SK-N-SH (cell line): ENCODE data around the gene GRIN2C. TPM values are rescaled to one million over a fixed set of nuclear protein-coding genes. Genes with fewer than 3 reads are reported as not detected.
A peak's percentile ranks its signal among the peaks of the same experiment; 100 is the strongest.

Source experiments
- CTCF ChIA-PET: fragments of 300-600, 350-600 bp; formaldehyde crosslinking; extraction: SDS; loops from one replicate; lab custom pipeline; 2021; lab: Yijun Ruan, JAX
- POLR2A ChIA-PET: fragments of 350-600 bp; sonication (Branson Sonifier 250); formaldehyde crosslinking; extraction: SDS; loops from one replicate; lab custom pipeline; 2020; ENCODE audit warnings: antibody characterized with exemption, inconsistent platforms; lab: Yijun Ruan, JAX
- DNase-seq: peaks from one replicate; pipeline ENCODE4 v3.0.0; 2012
- H2AFZ ChIP-seq: fragments of 200-600 bp; sonication (generic); 2 replicates; pipeline ENCODE4 v1.8.1; 2016; ENCODE audit warnings: antibody characterized with exemption, mild to moderate bottlenecking, low read depth
- H3F3A ChIP-seq: fragments of 200-600 bp; sonication (generic); replicated peaks from 2 replicates; pipeline ENCODE3; 2016; ENCODE audit warnings: antibody characterized with exemption, mild to moderate bottlenecking; ENCODE audit not compliant: insufficient read depth
- H3K27ac ChIP-seq, 2 experiments: fragments of 200-500 bp in 1 of 2; fragments of 200-600 bp in 1 of 2; sonication (Bioruptor generic) in 1 of 2; sonication (generic), shearing (Covaris generic) in 1 of 2; 2 replicates each; pipeline versions ENCODE4 v1.5.1 to v1.6.1; 2014 to 2016; ENCODE audit warnings: low read depth in 2 of 2, inconsistent platforms in 1 of 2, low read length in 1 of 2, mild to moderate bottlenecking in 1 of 2, mixed read lengths in 1 of 2
- H3K27me3 ChIP-seq: fragments of 200-600 bp; sonication (generic), shearing (Covaris generic); 2 replicates; pipeline ENCODE4 v1.6.1; 2016; ENCODE audit warnings: mixed run types; ENCODE audit not compliant: insufficient read depth
- H3K36me3 ChIP-seq, 2 experiments: fragments of 200-500 bp in 1 of 2; fragments of 200-600 bp in 1 of 2; sonication (Bioruptor generic) in 1 of 2; sonication (generic) in 1 of 2; replicated peaks in 1 of 2; 2 replicates each; pipeline versions ENCODE3 to v1.5.1; 2014 to 2016; ENCODE audit warnings: low read length in 1 of 2, mild to moderate bottlenecking in 1 of 2; ENCODE audit not compliant: insufficient read depth in 2 of 2, control insufficient read depth in 1 of 2
- H3K4me1 ChIP-seq, 2 experiments: fragments of 200-500 bp in 1 of 2; fragments of 200-600 bp in 1 of 2; sonication (Bioruptor generic) in 1 of 2; sonication (generic), shearing (Covaris generic) in 1 of 2; 2 replicates each; pipeline versions ENCODE4 v1.5.1 to v1.6.1; 2014 to 2016; ENCODE audit warnings: low read depth in 1 of 2, low read length in 1 of 2, mixed run types in 1 of 2; ENCODE audit not compliant: insufficient read depth in 2 of 2, control insufficient read depth in 1 of 2
- H3K4me2 ChIP-seq: fragments of 200-600 bp; sonication (generic), shearing (Covaris generic); 2 replicates; pipeline ENCODE4 v1.6.1; 2017; ENCODE audit warnings: mixed run types
- H3K4me3 ChIP-seq, 2 experiments: fragments of 200-500 bp in 1 of 2; fragments of 200-600 bp in 1 of 2; sonication (Bioruptor generic) in 1 of 2; sonication (generic), shearing (Covaris generic) in 1 of 2; 2 replicates each; pipeline versions ENCODE4 v1.5.1 to v1.8.1; 2014 to 2016; ENCODE audit warnings: low read depth in 2 of 2, inconsistent platforms in 1 of 2, low read length in 1 of 2, mild to moderate bottlenecking in 1 of 2, mixed read lengths in 1 of 2, moderate library complexity in 1 of 2
- H3K79me2 ChIP-seq: fragments of 200-600 bp; sonication (generic); 2 replicates; pipeline ENCODE4 v1.8.1; 2017; ENCODE audit warnings: mild to moderate bottlenecking; ENCODE audit not compliant: insufficient read depth
- H3K9ac ChIP-seq: fragments of 200-600 bp; sonication (generic); 2 replicates; pipeline ENCODE4 v1.6.1; 2017; ENCODE audit warnings: mixed run types
- H3K9me2 ChIP-seq: fragments of 200-600 bp; sonication (generic); 2 replicates; pipeline ENCODE4 v1.6.1; 2017; ENCODE audit warnings: mixed run types
- H3K9me3 ChIP-seq: fragments of 200-600 bp; sonication (generic); 2 replicates; pipeline ENCODE4 v1.6.1; 2017; ENCODE audit warnings: mixed run types, mild to moderate bottlenecking, moderate library complexity
- H4K20me1 ChIP-seq: fragments of 200-600 bp; sonication (generic); 2 replicates; pipeline ENCODE4 v1.6.1; 2017; ENCODE audit warnings: mild to moderate bottlenecking, mixed run types; ENCODE audit not compliant: insufficient read depth
- CHD2 ChIP-seq: fragments of 150-350 bp; IDR thresholded peaks from 2 replicates; pipeline ENCODE4 v1.6.1; 2018; ENCODE audit warnings: low read length; ENCODE audit not compliant: partially characterized antibody
- ELF1 ChIP-seq: IDR thresholded peaks from 2 replicates; pipeline ENCODE4 v1.4.0; 2012
- FOSL2 ChIP-seq: IDR thresholded peaks from 2 replicates; pipeline ENCODE4 v1.4.0; 2012; ENCODE audit warnings: low read depth, mild to moderate bottlenecking, moderate library complexity, borderline replicate concordance
- FOXJ3 ChIP-seq: sonication (generic); formaldehyde crosslinking; IDR thresholded peaks from 2 replicates; pipeline ENCODE4 v1.5.1; 2020; ENCODE audit warnings: mild to moderate bottlenecking, missing genetic modification reagents
- FOXM1 ChIP-seq: IDR thresholded peaks from 2 replicates; pipeline ENCODE4 v1.4.0; 2012; ENCODE audit warnings: low read depth, mild to moderate bottlenecking
- GATA2 ChIP-seq: sonication (generic); formaldehyde crosslinking; IDR thresholded peaks from 2 replicates; pipeline ENCODE4 v1.5.0; 2020; ENCODE audit warnings: mild to moderate bottlenecking, missing genetic modification reagents
- NFIC ChIP-seq: IDR thresholded peaks from 2 replicates; pipeline ENCODE4 v1.4.0; 2012; ENCODE audit warnings: borderline replicate concordance
- PBX3 ChIP-seq: IDR thresholded peaks from 2 replicates; pipeline ENCODE4; 2012
- RCOR1 ChIP-seq: fragments of 150-350 bp; IDR thresholded peaks from 2 replicates; pipeline ENCODE4 v1.6.1; 2017; ENCODE audit warnings: antibody characterized with exemption, low read length
- REST ChIP-seq: IDR thresholded peaks from 2 replicates; pipeline ENCODE4 v1.6.1; 2012; ENCODE audit warnings: mild to moderate bottlenecking, low read depth, low read length, moderate library complexity
- RFX5 ChIP-seq: IDR thresholded peaks from 2 replicates; pipeline ENCODE4 v1.6.1; 2012; ENCODE audit warnings: mild to moderate bottlenecking, improper control_type of control experiment, low read length
- SIN3A ChIP-seq: IDR thresholded peaks from 2 replicates; pipeline ENCODE4 v1.6.1; 2012; ENCODE audit warnings: low read depth, mild to moderate bottlenecking, low read length, moderate library complexity, borderline replicate concordance
- SMC3 ChIP-seq: IDR thresholded peaks from 2 replicates; pipeline ENCODE4 v1.6.1; 2012; ENCODE audit warnings: low read depth, low read length, improper control_type of control experiment
- TAF1 ChIP-seq: IDR thresholded peaks from 2 replicates; pipeline ENCODE4 v1.6.1; 2012; ENCODE audit warnings: low read depth, mild to moderate bottlenecking, low read length, moderate library complexity, borderline replicate concordance
- TCF12 ChIP-seq: IDR thresholded peaks from 2 replicates; pipeline ENCODE4 v1.4.0; 2012
- TEAD4 ChIP-seq: IDR thresholded peaks from 2 replicates; pipeline ENCODE4 v1.4.0; 2012; ENCODE audit warnings: mild to moderate bottlenecking, borderline replicate concordance; ENCODE audit not compliant: insufficient read depth
- USF1 ChIP-seq: IDR thresholded peaks from 2 replicates; pipeline ENCODE4 v1.4.0; 2012; ENCODE audit warnings: low read depth, borderline replicate concordance
- YY1 ChIP-seq: IDR thresholded peaks from 2 replicates; pipeline ENCODE4 v1.4.0; 2012; ENCODE audit warnings: low read depth, mild to moderate bottlenecking
- WGBS: methylation state at CpG from one replicate; pipeline ENCODE4 v1.1.6; 2017; ENCODE audit warnings: low lambda C conversion rate; 5-methylcytosine and 5-hydroxymethylcytosine counted together
- polyA plus RNA-seq, 3 experiments: library from polyadenylated mRNA; depleted of rRNA; stranded (reverse); fragments of >200 nt; gene quantifications; 2 replicates each; pipeline ENCODE4 v1.2.3, GENCODE V29; 2012

GRIN2C gene
- polyA plus RNA-seq, 1 of the 3 experiments (the other 2 are of a cell fraction), result 0.39 TPM

GRCh38 chr17:74836691-74837467 lies 22.8 kb downstream of the GRIN2C start:
- Histone ChIP-seq H3K9ac (no peak overlapping the region), H3K4me2 (no peak overlapping the region), H3K4me1 (peaks cover 12 to 14% of the 10 kb centered on the region in 2 experiments; a peak in 3 of 4 replicates)
- TF ChIP-seq TEAD4 (no peak), FOSL2 (no peak), CHD2 (no peak), RFX5 (no peak), PBX3 (no peak), RCOR1 (no peak)
- TF ChIP-seq, all 33 proteins: peak for 0
- WGBS, result 91% methylated on average over 15 of the region's 19 CpGs
- no peaks in the 10 kb centered on the region for H3K79me2 ChIP-seq
- H3K27ac ChIP-seq, result no peak overlapping the region
- peaks cover 0 to 16% of the 10 kb centered on the region in 2 experiments for H3K36me3 ChIP-seq
- CTCF ChIA-PET, result interaction anchor here (47.7 to 98.1 kb wide), 2 partner anchors 19 to 23 kb away, joined by 3869 read pairs; partner anchors contain the start of genes FDXR, GRIN2C and NAT9
- peaks cover 3% of the 10 kb centered on the region for H3F3A ChIP-seq
- no peaks in the 10 kb centered on the region for H3K9me3 ChIP-seq
- H2AFZ ChIP-seq, result no peak overlapping the region
- 0 out of 2 replicates have a peak, but pooled peaks cover 3% of the 10 kb centered on the region for H4K20me1 ChIP-seq
- no peak overlapping the region for H3K4me3 ChIP-seq
- peak; percentile 36 for DNase-seq
- POLR2A ChIA-PET, result no interaction called here
- H3K9me2 ChIP-seq, result no peaks in the 10 kb centered on the region
- H3K27me3 ChIP-seq, result no peaks in the 10 kb centered on the region

- Histone ChIP-seq H3K4me2 (no peak overlapping the region), H4K20me1 (0 out of 2 replicates have a peak, but pooled peaks cover 3% of the 10 kb centered on the region), H3K9me2 (no peaks in the 10 kb centered on the region), H3K36me3 (peaks cover 0 to 16% of the 10 kb centered on the region in 2 experiments), H3K27me3 (no peaks in the 10 kb centered on the region), H2AFZ (no peak overlapping the region), H3K4me3 (no peak overlapping the region), H3K27ac (no peak overlapping the region), H3F3A (peaks cover 3% of the 10 kb centered on the region), H3K9me3 (no peaks in the 10 kb centered on the region), H3K79me2 (no peaks in the 10 kb centered on the region), H3K9ac (no peak overlapping the region), H3K4me1 (peaks cover 12 to 13% of the 10 kb centered on the region in 2 experiments; a peak in 3 of 4 replicates)
- DNase-seq, result no peak
- ChIA-PET CTCF (interaction anchor here (47.7 to 98.1 kb wide), 2 partner anchors 18 to 23 kb away, joined by 3869 read pairs; partner anchors contain the start of genes FDXR, GRIN2C and NAT9), POLR2A (no interaction called here)
- 96% methylated on average over 26 of the region's 26 CpGs for WGBS
- no peak for TF ChIP-seq TAF1
- TF ChIP-seq NFIC, result no peak
- TF ChIP-seq ELF1, result no peak
- TF ChIP-seq REST, result no peak
- no peak for TF ChIP-seq RFX5
- no peak for TF ChIP-seq SIN3A
- TF ChIP-seq SMC3, result no peak
- no peak for TF ChIP-seq FOXJ3 (CRISPR knock-in tag)
- no peak for TF ChIP-seq USF1
- no peak for TF ChIP-seq PBX3
- no peak for TF ChIP-seq GATA2 (CRISPR knock-in tag)
- TF ChIP-seq FOXM1, result no peak
- TF ChIP-seq TCF12, result no peak
- no peak for TF ChIP-seq YY1
Observed at GRCh38 chr17:74836191-74836590, 23.5 kb downstream of the GRIN2C start.
